Colonic mucosa (tissue), 4 donors: ENCODE measurements around the gene SH3BP4. TPM values are rescaled to one million over a fixed set of nuclear protein-coding genes. Genes with fewer than 3 reads are reported as not detected.
A peak's percentile ranks its signal among the peaks of the same experiment; 100 is the strongest.

ENCODE experiments used
- DNase-seq: peaks from one replicate; pipeline ENCODE4 v3.0.0-alpha.2; 2020
- H3K27ac ChIP-seq: fragments of 200-600 bp; one replicate; pipeline ENCODE4 v1.8.0; 2021
- H3K27me3 ChIP-seq: fragments of 200-600 bp; one replicate; pipeline ENCODE4 v1.8.0; 2021
- H3K36me3 ChIP-seq: fragments of 200-600 bp; one replicate; pipeline ENCODE4 v1.8.0; 2021
- H3K4me1 ChIP-seq: fragments of 200-600 bp; one replicate; pipeline ENCODE4 v1.8.0; 2021; ENCODE audit warnings: mild to moderate bottlenecking
- H3K4me3 ChIP-seq: fragments of 200-600 bp; one replicate; pipeline ENCODE4 v1.8.0; 2021
- H3K9ac ChIP-seq, 2 donors: one replicate each; pipeline ENCODE4 v1.7.0; 2013; ENCODE audit warnings: control low read depth in 2 of 2, low read depth in 2 of 2, low read length in 2 of 2
- H3K9me3 ChIP-seq: fragments of 200-600 bp; one replicate; pipeline ENCODE4 v1.8.0; 2021
- intact Hi-C: fragments of 100-400 bp; cut with DNase I; formaldehyde crosslinking; loops from one replicate; pipeline ENCODE4 v1.14.1; 2022
- total RNA-seq, 2 donors: library from RNA; stranded (reverse); fragmentation: NEBNext Ultra II Directional in 1 of 2; extraction: Animal tissue kit (Norgen Biotek cat#: 25700) in 1 of 2; gene quantifications; one replicate each; pipeline ENCODE4 v1.2.1, GENCODE V29; 2021
- TF ChIP-seq, protein P1 (sequence below): fragments of 200-600 bp; IDR thresholded peaks from one replicate; pipeline ENCODE4 v1.8.0; 2022; ENCODE audit warnings: antibody characterized with exemption, mild to moderate bottlenecking
- donor health status: healthy.
- donor health status: DM: no; HTN: no; CAD: no.
- donor health status: DM: no; HTN: no; CAD: no.

Gene SH3BP4
- total RNA-seq, 2 donors from 2014 or later, result 29.1 to 44.4 TPM

DNA sequence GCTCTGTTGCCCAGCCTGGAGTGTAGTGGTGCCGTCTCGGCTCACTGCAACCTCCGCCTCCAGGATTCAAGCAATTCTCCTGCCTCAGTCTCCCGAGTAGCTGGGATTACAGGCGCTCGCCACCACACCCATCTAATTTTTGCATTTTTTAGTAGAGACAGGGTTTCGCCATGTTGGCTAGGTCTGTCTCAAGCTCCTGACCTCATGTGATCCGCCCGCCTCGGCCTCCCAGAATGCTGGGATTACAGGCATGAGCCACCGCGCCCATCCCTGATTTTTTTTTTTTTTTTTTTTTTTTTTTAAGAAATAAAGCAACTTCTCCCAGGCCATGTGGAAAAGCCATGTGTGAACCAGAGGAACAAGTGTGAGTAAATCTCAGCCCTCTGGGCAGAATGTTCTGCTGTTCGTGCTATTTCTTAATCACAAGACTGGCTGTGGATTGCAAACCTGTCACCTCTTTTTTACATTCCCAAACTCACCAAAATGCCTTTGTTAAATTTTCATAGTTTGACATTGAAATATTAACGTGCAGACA, 6.4 kb upstream of the SH3BP4 start:
- no peaks in the 10 kb centered on the region for H3K9me3 ChIP-seq

DNA sequence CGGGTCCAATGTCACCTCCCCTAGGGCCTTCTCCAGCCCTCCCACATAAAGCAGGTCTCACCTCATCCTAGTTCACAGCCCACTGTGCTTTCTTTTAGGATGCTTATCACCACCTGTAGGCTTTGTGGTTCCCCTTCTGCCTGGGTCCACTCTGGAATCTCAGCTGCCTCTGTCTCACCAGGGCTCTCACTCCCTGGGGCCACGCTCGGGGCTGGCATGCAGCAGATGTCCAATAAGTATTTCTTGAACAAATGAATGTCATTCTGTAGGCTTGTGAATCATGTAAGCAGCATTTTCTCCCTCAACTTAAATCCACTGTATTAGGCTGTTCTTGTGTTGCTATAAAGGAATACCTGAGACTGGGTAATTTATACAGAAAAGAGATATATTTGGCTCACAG, 4.3 kb upstream of the SH3BP4 start:
- TF ChIP-seq, protein P1, sequence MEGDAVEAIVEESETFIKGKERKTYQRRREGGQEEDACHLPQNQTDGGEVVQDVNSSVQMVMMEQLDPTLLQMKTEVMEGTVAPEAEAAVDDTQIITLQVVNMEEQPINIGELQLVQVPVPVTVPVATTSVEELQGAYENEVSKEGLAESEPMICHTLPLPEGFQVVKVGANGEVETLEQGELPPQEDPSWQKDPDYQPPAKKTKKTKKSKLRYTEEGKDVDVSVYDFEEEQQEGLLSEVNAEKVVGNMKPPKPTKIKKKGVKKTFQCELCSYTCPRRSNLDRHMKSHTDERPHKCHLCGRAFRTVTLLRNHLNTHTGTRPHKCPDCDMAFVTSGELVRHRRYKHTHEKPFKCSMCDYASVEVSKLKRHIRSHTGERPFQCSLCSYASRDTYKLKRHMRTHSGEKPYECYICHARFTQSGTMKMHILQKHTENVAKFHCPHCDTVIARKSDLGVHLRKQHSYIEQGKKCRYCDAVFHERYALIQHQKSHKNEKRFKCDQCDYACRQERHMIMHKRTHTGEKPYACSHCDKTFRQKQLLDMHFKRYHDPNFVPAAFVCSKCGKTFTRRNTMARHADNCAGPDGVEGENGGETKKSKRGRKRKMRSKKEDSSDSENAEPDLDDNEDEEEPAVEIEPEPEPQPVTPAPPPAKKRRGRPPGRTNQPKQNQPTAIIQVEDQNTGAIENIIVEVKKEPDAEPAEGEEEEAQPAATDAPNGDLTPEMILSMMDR, result no peak
- H3K27me3 ChIP-seq, result no peaks in the 10 kb centered on the region
- intact Hi-C loops, result no loop called here
- no peaks in the 10 kb centered on the region for H3K9me3 ChIP-seq
- no peak overlapping the region for H3K4me3 ChIP-seq
- H3K4me1 ChIP-seq, result no peaks in the 10 kb centered on the region
- DNase-seq, result no peak
- H3K9ac ChIP-seq, result no peak overlapping the region
- no peak overlapping the region for H3K27ac ChIP-seq
- no peaks in the 10 kb centered on the region for H3K36me3 ChIP-seq

More for the DNA sequence above, 6.4 kb upstream of the SH3BP4 start:
- no peak overlapping the region for H3K9ac ChIP-seq
- no peak overlapping the region for H3K4me3 ChIP-seq
- intact Hi-C loops, result no loop called here
- no peaks in the 10 kb centered on the region for H3K27me3 ChIP-seq
- H3K4me1 ChIP-seq, result no peaks in the 10 kb centered on the region
- TF ChIP-seq, protein P1, result no peak
- H3K36me3 ChIP-seq, result no peaks in the 10 kb centered on the region
- H3K27ac ChIP-seq, result no peak overlapping the region
- DNase-seq, result no peak

DNA sequence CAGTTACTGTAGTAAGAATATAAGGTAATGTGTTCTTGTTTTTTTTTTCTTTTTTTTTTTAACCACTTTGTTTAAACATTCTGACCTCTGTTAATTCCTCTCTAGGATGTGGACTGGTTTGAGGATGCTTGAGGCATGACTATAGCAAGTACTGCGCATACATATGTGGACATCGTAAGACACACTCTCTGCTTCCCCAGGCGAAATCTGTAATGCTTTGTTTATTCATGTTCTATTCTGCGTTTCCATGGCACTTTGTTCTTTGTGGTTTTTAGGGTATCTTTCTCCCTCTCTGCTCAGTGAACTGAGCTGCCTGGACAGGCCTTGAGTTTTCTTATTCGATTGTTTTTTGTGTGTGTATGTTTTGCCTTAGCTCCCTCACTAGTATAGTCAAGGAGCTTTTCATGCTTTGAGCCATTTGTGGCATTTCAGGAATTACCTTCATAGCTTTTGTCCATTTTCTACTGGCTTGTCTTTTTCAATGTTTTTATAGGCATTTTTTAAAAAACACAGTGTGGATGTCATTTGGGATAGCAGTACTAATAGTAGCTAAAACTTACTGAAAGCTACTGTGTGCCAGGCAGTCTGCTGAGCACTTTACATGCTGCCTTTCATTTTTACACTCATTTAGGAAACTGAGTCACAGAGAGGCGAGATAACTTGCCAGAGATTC, 1.9 kb upstream of the SH3BP4 start:
- no peaks in the 10 kb centered on the region for H3K9me3 ChIP-seq
- intact Hi-C loops, result loop anchor here (5.0 kb wide), 1 partner anchor 102 kb away; no protein-coding TSS in a partner anchor
- TF ChIP-seq, protein P1, result no peak
- no peaks in the 10 kb centered on the region for H3K36me3 ChIP-seq
- H3K4me1 ChIP-seq, result peaks cover 4% of the 10 kb centered on the region
- no peak overlapping the region for H3K9ac ChIP-seq
- no peaks in the 10 kb centered on the region for H3K27me3 ChIP-seq
- no peak for DNase-seq
- no peak overlapping the region for H3K4me3 ChIP-seq
- H3K27ac ChIP-seq, result no peak overlapping the region

DNA sequence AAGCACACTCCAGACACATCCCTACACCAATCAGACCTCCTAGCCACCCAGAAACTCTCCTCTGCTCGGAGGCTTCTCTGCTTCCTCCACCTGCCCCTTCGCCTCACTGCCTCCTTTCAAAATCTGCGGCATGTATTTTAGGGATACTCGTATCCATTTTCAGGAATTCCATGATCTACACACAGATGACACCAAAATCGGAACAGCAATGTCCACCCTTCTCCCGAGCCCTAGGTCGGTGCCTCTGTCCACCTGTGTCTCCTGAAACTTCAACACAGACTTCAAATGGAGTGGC, 1.4 kb upstream of the SH3BP4 start:
- peaks cover 4% of the 10 kb centered on the region for H3K4me1 ChIP-seq
- intact Hi-C loops, result loop anchor here (5.0 kb wide), 1 partner anchor 102 kb away; no protein-coding TSS in a partner anchor
- TF ChIP-seq, protein P1, result no peak
- DNase-seq, result no peak
- H3K4me3 ChIP-seq, result no peak overlapping the region
- no peak overlapping the region for H3K9ac ChIP-seq
- H3K36me3 ChIP-seq, result no peaks in the 10 kb centered on the region
- H3K9me3 ChIP-seq, result no peaks in the 10 kb centered on the region
- H3K27me3 ChIP-seq, result no peaks in the 10 kb centered on the region
- no peak overlapping the region for H3K27ac ChIP-seq

DNA sequence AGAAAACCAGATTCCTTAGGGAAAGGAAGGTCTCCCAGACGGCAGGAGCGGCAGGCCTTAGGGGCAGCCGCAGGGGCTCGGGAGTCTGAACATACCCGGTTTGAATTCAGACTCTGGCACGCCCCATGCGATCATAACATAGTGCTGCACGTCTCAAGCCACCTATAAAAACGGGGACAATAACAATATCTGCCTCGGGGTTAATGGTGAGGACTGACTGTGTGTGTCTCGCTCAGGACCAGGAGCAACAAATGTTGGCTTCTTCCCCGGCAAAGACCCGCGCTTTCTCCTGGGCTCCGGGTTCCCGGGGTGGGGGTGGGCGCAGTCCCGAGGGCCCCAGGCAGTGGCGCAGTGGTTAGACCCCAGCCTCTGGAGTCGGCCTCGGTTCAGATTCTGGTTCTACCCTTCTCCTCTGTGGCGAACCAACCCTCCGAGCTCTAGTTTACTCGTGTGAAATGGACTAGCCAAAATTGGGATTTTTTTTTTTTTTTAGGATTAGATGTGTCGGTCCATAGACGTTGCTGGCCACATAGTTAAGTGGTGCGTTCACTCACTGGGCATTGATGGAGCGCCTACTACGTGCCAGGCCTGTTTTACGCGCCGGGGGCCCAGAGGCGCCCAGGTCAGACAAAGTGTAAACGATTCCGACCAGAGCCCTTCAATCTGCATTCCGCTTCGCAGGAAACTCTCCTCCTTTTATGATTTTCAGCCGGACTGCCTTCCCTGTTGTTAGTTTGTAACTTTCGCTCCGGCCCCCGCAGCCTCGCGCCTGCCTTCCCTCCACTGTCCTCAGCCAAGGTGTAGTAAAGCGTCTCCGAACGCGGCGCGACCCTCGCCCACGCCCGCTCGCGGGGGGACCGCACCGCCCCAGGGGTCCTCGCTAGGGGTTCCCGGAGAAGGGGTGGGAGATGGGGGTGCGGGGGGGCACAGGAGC, 820 bp upstream of the SH3BP4 start:
- TF ChIP-seq, protein P1, result no peak
- intact Hi-C loops, result loop anchor here (5.0 kb wide), 1 partner anchor 101 kb away; no protein-coding TSS in a partner anchor
- DNase-seq, result peak; percentile 34
- H3K27ac ChIP-seq, result peak overlapping the region; percentile 65
- H3K27me3 ChIP-seq, result no peaks in the 10 kb centered on the region
- H3K9ac ChIP-seq, result peak overlapping the region; percentile 60 to 72
- H3K4me1 ChIP-seq, result peaks cover 4% of the 10 kb centered on the region
- peak overlapping the region; percentile 55 for H3K4me3 ChIP-seq
- H3K9me3 ChIP-seq, result no peaks in the 10 kb centered on the region
- H3K36me3 ChIP-seq, result no peaks in the 10 kb centered on the region
